DMS114 treated with DMSO at 0.1 percent for 48 hours (cell line): ENCODE measurements around the gene KIF3B.
"Not testable (repeated sequence)": the region's sequence is repeated elsewhere in the genome, so short reads cannot be mapped to it uniquely, and the experiment has no call there.

ENCODE experiments used
- DNase-seq: peaks from one replicate; lab custom pipeline; 2025; ENCODE audit not compliant: unreplicated experiment; lab: John Stamatoyannopoulos, UW

KIF3B gene

DNA sequence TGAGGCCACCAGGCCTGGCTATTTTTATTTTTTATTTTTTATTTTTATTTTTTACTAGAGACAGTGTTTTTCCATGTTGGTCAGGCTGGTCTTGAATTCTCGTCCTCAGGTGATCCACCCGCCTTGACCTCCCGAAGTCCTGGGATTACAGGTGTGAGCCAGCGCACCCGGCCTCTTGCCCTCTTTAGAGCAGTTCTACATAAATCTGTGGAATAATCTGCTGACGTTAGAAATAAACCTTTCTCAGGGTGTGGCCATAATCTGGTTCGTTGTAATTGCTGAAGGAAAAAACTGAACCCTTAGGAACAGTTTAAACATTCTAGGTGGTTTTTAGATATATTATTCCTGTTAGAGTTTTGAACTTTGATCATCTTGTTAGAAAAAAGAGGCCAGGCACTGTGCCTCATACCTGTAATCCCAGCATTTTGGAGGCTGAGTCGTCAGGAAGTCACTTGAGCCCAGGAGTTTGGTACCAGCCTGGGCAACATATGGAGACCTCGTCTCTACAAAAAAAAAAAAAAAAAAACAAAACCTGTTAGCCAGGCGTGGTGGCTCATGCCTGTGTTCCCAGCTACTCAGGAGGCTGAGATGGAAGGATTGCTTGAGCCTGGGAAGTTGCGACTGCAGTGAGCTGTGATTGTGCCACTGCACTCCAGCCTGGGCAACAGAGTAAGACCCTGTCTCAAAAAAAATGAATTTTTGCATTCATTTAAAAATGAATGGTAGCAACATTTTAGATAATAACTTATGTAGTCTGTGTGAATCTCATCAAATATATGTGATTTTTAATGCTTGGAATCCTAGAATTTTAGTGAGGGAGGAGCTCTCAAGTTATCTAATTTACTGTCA is 104.9 kb downstream of the KIF3B start:
- no peak for DNase-seq

- DNase-seq: not testable (repeated sequence)
These were observed 106.0 kb downstream of the KIF3B start for GRCh38 chr20:32383441-32383840.
